Stimulated activated memory B cell treated with anti-CD40 and anti-IgM and Interleukin-4, amounts not matched to agents 10 μg/mL and 1 μg/mL and 100 μg/mL, for 72 hours (primary cell): ENCODE measurements around the gene HSD3B2.
A peak's percentile ranks its signal among the peaks of the same experiment; 100 is the strongest.

Source experiments
- ATAC-seq: fragments of 150-1000 bp; cut with Tn5 transposase; 2 replicates; pipeline ENCODE4 v1.10.0; 2021
- H3K27ac Mint-ChIP-seq: one replicate; pipeline ENCODE4 v1.8.0; 2022; ENCODE audit warnings: mild to moderate bottlenecking, mixed read lengths
- H3K27me3 Mint-ChIP-seq: one replicate; pipeline ENCODE4 v1.8.0; 2022; ENCODE audit warnings: mixed read lengths
- H3K36me3 Mint-ChIP-seq: one replicate; pipeline ENCODE4 v1.8.0; 2022; ENCODE audit warnings: mixed read lengths
- H3K4me1 Mint-ChIP-seq: one replicate; pipeline ENCODE4 v1.8.0; 2022; ENCODE audit warnings: mixed read lengths
- H3K4me3 Mint-ChIP-seq: one replicate; pipeline ENCODE4 v1.8.0; 2022; ENCODE audit warnings: mild to moderate bottlenecking, moderate library complexity, mixed read lengths
- H3K9me3 Mint-ChIP-seq: one replicate; pipeline ENCODE4 v1.8.0; 2022; ENCODE audit warnings: mixed read lengths

Gene HSD3B2

GRCh38 chr1:119384591-119384990 lies 30.4 kb upstream of the HSD3B2 start:
- peaks cover under 1% of the 10 kb centered on the region for H3K27me3 Mint-ChIP-seq
- no peaks in the 10 kb centered on the region for H3K4me1 Mint-ChIP-seq
- H3K27ac Mint-ChIP-seq = no peak overlapping the region
- no peak overlapping the region for H3K4me3 Mint-ChIP-seq
- no peak for ATAC-seq
- H3K9me3 Mint-ChIP-seq = peaks cover 2% of the 10 kb centered on the region
- no peaks in the 10 kb centered on the region for H3K36me3 Mint-ChIP-seq

DNA sequence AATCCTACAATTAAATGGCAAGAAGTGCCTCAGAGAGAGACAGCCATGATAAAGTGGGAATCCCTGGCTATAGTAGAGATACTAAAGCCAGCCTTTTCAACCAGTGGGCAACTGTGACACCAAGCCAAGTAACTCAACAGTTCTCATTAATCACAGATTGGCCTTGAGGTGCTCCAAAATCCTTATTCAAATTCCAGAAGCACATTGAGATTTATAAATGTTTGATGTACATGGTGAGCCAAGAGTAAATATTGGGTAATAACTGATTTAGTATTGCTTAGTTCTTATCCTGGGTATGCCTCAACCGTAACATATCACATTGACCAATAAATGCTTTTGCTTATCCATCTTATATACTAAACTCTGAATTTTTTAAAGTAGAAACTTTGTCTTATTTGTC lies 29.3 kb upstream of the HSD3B2 start:
- Mint-ChIP-seq H3K27ac (no peak overlapping the region), H3K27me3 (peaks cover 9% of the 10 kb centered on the region), H3K4me3 (no peak overlapping the region), H3K4me1 (no peaks in the 10 kb centered on the region), H3K36me3 (no peaks in the 10 kb centered on the region), H3K9me3 (no peaks in the 10 kb centered on the region)
- ATAC-seq = no peak

DNA sequence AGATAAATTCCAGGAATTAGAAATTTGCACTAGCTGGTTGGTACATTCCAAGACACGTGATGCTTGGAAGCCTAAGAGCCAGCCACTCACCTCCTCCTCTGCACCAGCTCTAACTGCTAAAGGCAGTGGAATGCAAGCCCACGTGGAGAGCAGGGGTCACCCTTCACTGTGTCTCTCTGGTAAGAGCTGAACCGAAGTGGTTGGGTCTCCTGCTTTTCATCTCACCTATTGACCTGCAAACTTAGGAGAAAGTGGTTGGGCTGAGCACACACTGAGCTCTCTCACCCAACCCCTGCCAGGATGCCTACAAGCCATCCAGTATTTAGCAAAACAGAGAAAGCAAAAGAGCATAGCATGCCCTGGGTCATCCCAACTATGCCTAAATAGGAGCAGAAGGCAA lies 27.1 kb upstream of the HSD3B2 start:
- Mint-ChIP-seq H3K4me3 (no peak overlapping the region), H3K9me3 (no peaks in the 10 kb centered on the region), H3K4me1 (no peaks in the 10 kb centered on the region), H3K27me3 (peaks cover 9% of the 10 kb centered on the region), H3K36me3 (no peaks in the 10 kb centered on the region), H3K27ac (no peak overlapping the region)
- peak; percentile 10 for ATAC-seq

DNA sequence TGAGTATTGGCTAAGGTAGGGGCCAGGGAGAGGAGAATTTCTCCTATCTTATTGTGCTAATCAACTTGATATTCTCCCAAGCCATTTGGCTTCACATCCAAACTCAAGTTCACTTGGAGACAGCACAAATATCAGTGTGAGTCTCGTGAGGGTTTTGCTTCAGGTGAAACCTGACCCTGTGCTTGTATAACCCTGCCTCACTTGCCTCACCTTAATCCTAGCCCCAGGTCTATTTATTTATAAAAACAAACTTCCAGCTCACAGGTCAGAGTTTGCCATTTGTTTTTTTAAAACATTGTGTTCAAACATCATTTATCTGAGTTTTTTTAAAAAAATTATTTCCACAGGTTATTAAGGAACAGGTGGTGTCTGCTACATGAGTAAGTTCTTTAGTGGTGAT lies 26.5 kb upstream of the HSD3B2 start:
- no peak overlapping the region for H3K27ac Mint-ChIP-seq
- H3K9me3 Mint-ChIP-seq = no peaks in the 10 kb centered on the region
- ATAC-seq = no peak
- peaks cover 9% of the 10 kb centered on the region for H3K27me3 Mint-ChIP-seq
- H3K4me3 Mint-ChIP-seq = no peak overlapping the region
- H3K36me3 Mint-ChIP-seq = no peaks in the 10 kb centered on the region
- no peaks in the 10 kb centered on the region for H3K4me1 Mint-ChIP-seq

DNA sequence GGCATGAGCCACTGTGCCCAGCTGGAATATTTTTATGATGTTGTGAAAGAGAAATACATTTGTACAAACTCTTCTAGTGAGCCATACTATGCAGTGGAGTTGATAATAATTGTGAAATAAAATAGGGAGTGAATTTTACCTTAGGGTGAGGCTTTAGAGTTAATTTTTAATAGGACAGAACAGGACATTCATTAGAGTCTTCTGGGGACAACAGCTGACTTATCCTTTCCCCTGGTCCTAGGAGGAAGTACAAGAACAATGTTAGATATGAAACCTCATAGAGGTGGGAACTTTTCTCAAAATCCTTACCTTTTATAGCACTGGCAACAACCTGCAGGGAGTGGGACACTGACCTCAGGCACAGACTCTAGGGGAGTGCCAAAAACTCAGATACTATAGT lies 24.4 kb upstream of the HSD3B2 start:
- Mint-ChIP-seq H3K4me3 (no peak overlapping the region), H3K9me3 (no peaks in the 10 kb centered on the region), H3K36me3 (no peaks in the 10 kb centered on the region), H3K27ac (no peak overlapping the region), H3K27me3 (peaks cover 14% of the 10 kb centered on the region), H3K4me1 (no peaks in the 10 kb centered on the region)
- no peak for ATAC-seq

GRCh38 chr1:119391749-119392148 lies 23.2 kb upstream of the HSD3B2 start:
- no peak for ATAC-seq
- H3K27ac Mint-ChIP-seq = no peak overlapping the region
- peaks cover 18% of the 10 kb centered on the region for H3K27me3 Mint-ChIP-seq
- no peaks in the 10 kb centered on the region for H3K9me3 Mint-ChIP-seq
- H3K4me3 Mint-ChIP-seq = no peak overlapping the region
- no peaks in the 10 kb centered on the region for H3K4me1 Mint-ChIP-seq
- H3K36me3 Mint-ChIP-seq = no peaks in the 10 kb centered on the region

DNA sequence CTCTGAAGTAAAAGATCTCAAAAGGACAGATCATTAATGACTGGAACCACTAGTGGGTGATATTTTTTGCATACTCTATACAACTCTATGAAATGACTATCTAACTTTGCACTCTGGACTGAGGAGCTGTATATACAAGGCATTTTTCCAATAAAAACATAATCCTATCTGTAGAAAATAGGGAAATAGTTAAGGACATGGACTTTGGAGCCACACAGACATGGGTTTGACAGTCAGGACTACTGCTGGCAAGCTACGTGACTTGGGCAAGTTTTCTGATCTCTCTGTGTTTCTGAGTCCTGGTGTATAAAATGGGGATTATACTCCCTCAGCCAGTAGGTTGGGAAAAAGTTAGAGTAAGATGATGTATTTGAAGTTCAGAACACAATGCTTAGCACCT lies 20.9 kb upstream of the HSD3B2 start:
- no peak for ATAC-seq
- Mint-ChIP-seq H3K4me1 (no peaks in the 10 kb centered on the region), H3K9me3 (no peaks in the 10 kb centered on the region), H3K27me3 (peaks cover 18% of the 10 kb centered on the region), H3K27ac (no peak overlapping the region), H3K36me3 (no peaks in the 10 kb centered on the region), H3K4me3 (no peak overlapping the region)

- no peak overlapping the region for H3K4me3 Mint-ChIP-seq
- no peaks in the 10 kb centered on the region for H3K9me3 Mint-ChIP-seq
- no peaks in the 10 kb centered on the region for H3K4me1 Mint-ChIP-seq
- ATAC-seq = no peak
- peaks cover 11% of the 10 kb centered on the region for H3K27me3 Mint-ChIP-seq
- no peaks in the 10 kb centered on the region for H3K36me3 Mint-ChIP-seq
- no peak overlapping the region for H3K27ac Mint-ChIP-seq
These were observed 18.0 kb upstream of the HSD3B2 start for GRCh38 chr1:119396982-119397381.

- no peaks in the 10 kb centered on the region for H3K36me3 Mint-ChIP-seq
- no peak for ATAC-seq
- H3K27ac Mint-ChIP-seq = no peak overlapping the region
- H3K9me3 Mint-ChIP-seq = no peaks in the 10 kb centered on the region
- H3K27me3 Mint-ChIP-seq = peaks cover 21% of the 10 kb centered on the region
- no peak overlapping the region for H3K4me3 Mint-ChIP-seq
- H3K4me1 Mint-ChIP-seq = no peaks in the 10 kb centered on the region
These were observed 17.0 kb upstream of the HSD3B2 start for GRCh38 chr1:119397986-119398385.

DNA sequence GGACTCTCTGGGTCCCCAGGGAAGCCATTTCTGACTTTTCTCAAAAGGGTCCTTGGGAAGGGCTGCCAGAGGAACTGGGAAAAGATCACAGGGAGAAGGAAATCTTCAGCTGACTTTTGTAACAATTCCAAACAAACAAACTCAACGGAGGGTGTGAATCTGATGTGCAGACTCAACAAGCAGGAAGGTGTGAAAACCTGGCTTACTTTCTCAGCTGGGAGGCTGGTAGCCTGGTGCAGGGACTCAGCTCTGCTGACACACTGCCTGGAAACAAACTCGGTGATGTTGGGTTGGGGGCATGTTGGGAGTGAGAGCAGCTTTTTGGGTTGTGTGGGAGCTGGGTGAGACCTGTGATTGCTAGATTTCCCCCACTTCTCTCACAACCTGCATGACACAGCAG lies 10.2 kb upstream of the HSD3B2 start:
- H3K4me1 Mint-ChIP-seq = no peaks in the 10 kb centered on the region
- H3K27ac Mint-ChIP-seq = no peak overlapping the region
- H3K9me3 Mint-ChIP-seq = peaks cover 13% of the 10 kb centered on the region
- no peaks in the 10 kb centered on the region for H3K36me3 Mint-ChIP-seq
- no peak for ATAC-seq
- peaks cover 65% of the 10 kb centered on the region for H3K27me3 Mint-ChIP-seq
- no peak overlapping the region for H3K4me3 Mint-ChIP-seq

- no peak overlapping the region for H3K4me3 Mint-ChIP-seq
- no peaks in the 10 kb centered on the region for H3K36me3 Mint-ChIP-seq
These were observed 5.2 kb upstream of the HSD3B2 start for GRCh38 chr1:119409731-119410130.

GRCh38 chr1:119410961-119411360 lies 4.0 kb upstream of the HSD3B2 start:
- peaks cover 7% of the 10 kb centered on the region for H3K9me3 Mint-ChIP-seq
- ATAC-seq = no peak
- H3K4me3 Mint-ChIP-seq = no peak overlapping the region
- no peaks in the 10 kb centered on the region for H3K4me1 Mint-ChIP-seq
- H3K27ac Mint-ChIP-seq = no peak overlapping the region
- H3K27me3 Mint-ChIP-seq = peaks cover 24% of the 10 kb centered on the region
- H3K36me3 Mint-ChIP-seq = no peaks in the 10 kb centered on the region

More at GRCh38 chr1:119409731-119410130, 5.2 kb upstream of the HSD3B2 start:
- H3K27me3 Mint-ChIP-seq = peaks cover 36% of the 10 kb centered on the region
- ATAC-seq = no peak
- H3K9me3 Mint-ChIP-seq = peaks cover 10% of the 10 kb centered on the region
- H3K4me1 Mint-ChIP-seq = no peaks in the 10 kb centered on the region
- no peak overlapping the region for H3K27ac Mint-ChIP-seq

GRCh38 chr1:119416006-119416640 lies 1.2 kb downstream of the HSD3B2 start:
- Mint-ChIP-seq H3K4me3 (no peak overlapping the region), H3K36me3 (no peaks in the 10 kb centered on the region), H3K9me3 (no peaks in the 10 kb centered on the region), H3K4me1 (no peaks in the 10 kb centered on the region), H3K27ac (no peak overlapping the region), H3K27me3 (no peaks in the 10 kb centered on the region)
- peak; percentile 5 for ATAC-seq

DNA sequence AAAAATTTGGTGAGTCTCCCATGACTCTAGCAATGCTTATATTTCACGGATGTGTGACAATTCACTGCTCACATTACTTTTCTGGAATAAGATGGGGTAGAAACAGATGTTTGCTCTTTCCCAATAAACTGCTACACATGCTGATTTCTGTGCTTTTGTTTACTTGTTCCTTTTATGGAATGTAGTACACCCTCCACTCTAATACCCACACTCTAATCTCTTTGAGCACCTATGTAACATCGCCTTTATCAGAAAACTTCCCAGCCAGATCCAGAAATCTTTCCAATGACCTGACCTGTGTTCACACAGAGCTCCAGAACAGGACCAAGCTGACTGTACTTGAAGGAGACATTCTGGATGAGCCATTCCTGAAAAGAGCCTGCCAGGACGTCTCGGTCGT lies 4.2 kb downstream of the HSD3B2 start:
- no peak overlapping the region for H3K27ac Mint-ChIP-seq
- no peak overlapping the region for H3K4me3 Mint-ChIP-seq
- no peaks in the 10 kb centered on the region for H3K4me1 Mint-ChIP-seq
- H3K36me3 Mint-ChIP-seq = no peaks in the 10 kb centered on the region
- ATAC-seq = no peak
- no peaks in the 10 kb centered on the region for H3K27me3 Mint-ChIP-seq
- no peaks in the 10 kb centered on the region for H3K9me3 Mint-ChIP-seq

DNA sequence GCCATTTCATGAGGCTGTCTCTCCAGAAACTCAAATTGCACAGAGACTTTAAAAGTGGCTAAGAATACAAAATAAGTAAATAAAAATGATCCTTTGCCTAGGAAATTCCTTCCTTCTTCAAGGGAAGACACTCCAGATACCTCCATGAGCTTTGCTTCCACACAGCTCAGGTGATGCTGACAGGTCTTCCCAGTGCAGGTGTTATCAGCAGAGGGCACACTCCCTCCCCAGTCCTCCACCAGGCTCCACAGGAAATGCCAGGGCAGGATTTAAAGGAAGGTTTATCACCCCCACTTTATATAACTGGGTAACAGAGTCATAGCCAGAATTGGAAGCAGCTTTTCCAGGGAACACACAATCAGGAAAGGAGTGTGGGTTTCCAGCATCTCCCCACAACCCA lies 5.7 kb downstream of the HSD3B2 start:
- Mint-ChIP-seq H3K4me1 (no peaks in the 10 kb centered on the region), H3K9me3 (no peaks in the 10 kb centered on the region), H3K27ac (no peak overlapping the region), H3K4me3 (no peak overlapping the region), H3K36me3 (no peaks in the 10 kb centered on the region), H3K27me3 (no peaks in the 10 kb centered on the region)
- no peak for ATAC-seq

DNA sequence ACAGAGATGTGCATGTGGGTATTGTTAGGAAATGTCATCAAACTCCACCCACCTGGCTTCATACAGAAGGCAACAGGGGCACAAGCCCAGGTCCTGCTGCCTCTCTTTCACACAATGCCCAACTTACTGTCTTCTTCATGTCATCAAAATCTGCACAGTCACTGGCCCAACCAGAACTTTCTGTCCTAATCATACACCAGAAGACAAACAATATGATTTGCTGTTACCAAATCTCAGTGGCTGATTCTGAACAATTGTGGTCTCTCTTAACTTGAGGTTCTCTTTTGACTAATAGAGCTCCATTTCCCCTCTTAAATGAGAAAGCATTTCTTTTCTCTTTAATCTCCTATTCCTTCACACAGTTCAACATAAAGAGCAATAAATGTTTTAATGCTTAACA lies 7.7 kb downstream of the HSD3B2 start:
- H3K4me1 Mint-ChIP-seq = no peaks in the 10 kb centered on the region
- H3K27me3 Mint-ChIP-seq = no peaks in the 10 kb centered on the region
- H3K9me3 Mint-ChIP-seq = no peaks in the 10 kb centered on the region
- no peak for ATAC-seq
- H3K36me3 Mint-ChIP-seq = no peaks in the 10 kb centered on the region
- H3K4me3 Mint-ChIP-seq = no peak overlapping the region
- H3K27ac Mint-ChIP-seq = no peak overlapping the region

- no peak for ATAC-seq
- Mint-ChIP-seq H3K36me3 (no peaks in the 10 kb centered on the region), H3K27me3 (peaks cover 42% of the 10 kb centered on the region), H3K9me3 (no peaks in the 10 kb centered on the region), H3K4me3 (no peak overlapping the region), H3K27ac (no peak overlapping the region), H3K4me1 (no peaks in the 10 kb centered on the region)
These were observed 14.0 kb downstream of the HSD3B2 start for GRCh38 chr1:119428991-119429390.
